Parathyroid adenoma (tissue), 2 donors: ENCODE measurements around the gene VAPA.

ENCODE experiments used
- H2AFZ ChIP-seq: fragments of 300-600 bp; sonication (generic); one replicate; pipeline ENCODE4 v1.7.0; 2017; ENCODE audit warnings: antibody characterized with exemption, mild to moderate bottlenecking
- H3K27ac ChIP-seq: fragments of 300-600 bp; sonication (generic); one replicate; pipeline ENCODE4 v1.7.0; 2017
- H3K27me3 ChIP-seq: fragments of 300-600 bp; sonication (generic); one replicate; pipeline ENCODE4 v1.7.0; 2017; ENCODE audit warnings: low read length; ENCODE audit not compliant: control insufficient read depth, insufficient read depth
- H3K36me3 ChIP-seq: fragments of 300-600 bp; sonication (generic); one replicate; pipeline ENCODE4 v1.7.0; 2017; ENCODE audit warnings: low read length; ENCODE audit not compliant: control insufficient read depth, insufficient read depth
- H3K4me1 ChIP-seq: fragments of 300-600 bp; sonication (generic); one replicate; pipeline ENCODE4 v1.7.0; 2017; ENCODE audit warnings: control low read depth
- H3K4me2 ChIP-seq: fragments of 300-600 bp; sonication (generic); one replicate; pipeline ENCODE4 v1.7.0; 2017; ENCODE audit warnings: low read length
- H3K4me3 ChIP-seq: fragments of 300-600 bp; sonication (generic); one replicate; pipeline ENCODE4 v1.7.0; 2017; ENCODE audit warnings: low read depth, low read length
- H3K79me2 ChIP-seq: fragments of 300-600 bp; sonication (generic); one replicate; pipeline ENCODE4 v1.7.0; 2017; ENCODE audit warnings: control low read depth
- H3K9ac ChIP-seq: fragments of 300-600 bp; sonication (generic); one replicate; pipeline ENCODE4 v1.7.0; 2017; ENCODE audit warnings: mild to moderate bottlenecking
- H3K9me3 ChIP-seq: fragments of 300-600 bp; sonication (generic); one replicate; pipeline ENCODE4 v1.7.0; 2017; ENCODE audit warnings: low read length; ENCODE audit not compliant: control insufficient read depth
- TF ChIP-seq, protein P1 (sequence below): fragments of 300-600 bp; sonication (generic); IDR thresholded peaks from one replicate; pipeline ENCODE4 v1.7.0; 2017; ENCODE audit warnings: antibody characterized with exemption, mild to moderate bottlenecking
- donor health status: primary hyperparathyroidism.

The VAPA gene

DNA sequence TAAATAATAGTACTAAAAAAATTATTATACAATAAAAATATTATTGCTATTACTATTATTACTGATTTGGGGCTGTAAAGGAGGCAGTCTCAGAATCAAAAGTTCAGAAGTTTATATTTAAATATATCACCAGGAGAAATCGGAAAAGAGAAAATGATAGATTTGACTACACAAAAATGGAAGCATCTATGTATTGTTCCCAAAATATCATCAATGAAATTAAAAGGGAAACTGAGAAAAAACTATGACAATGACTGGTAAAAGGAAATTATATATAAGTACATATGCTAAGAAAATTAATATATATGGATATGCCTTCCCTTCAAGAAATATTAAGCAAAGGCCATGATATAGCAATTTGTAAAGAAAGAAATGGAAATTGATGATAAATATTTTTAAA is 35.7 kb upstream of the VAPA start:
- no peak overlapping the region for H3K9ac ChIP-seq
- H3K36me3 ChIP-seq: no peaks in the 10 kb centered on the region
- no peaks in the 10 kb centered on the region for H3K4me1 ChIP-seq
- H3K4me2 ChIP-seq: no peak overlapping the region
- no peaks in the 10 kb centered on the region for H3K9me3 ChIP-seq
- H3K79me2 ChIP-seq: no peaks in the 10 kb centered on the region
- H3K4me3 ChIP-seq: no peak overlapping the region
- no peaks in the 10 kb centered on the region for H3K27me3 ChIP-seq
- TF ChIP-seq, protein P1, sequence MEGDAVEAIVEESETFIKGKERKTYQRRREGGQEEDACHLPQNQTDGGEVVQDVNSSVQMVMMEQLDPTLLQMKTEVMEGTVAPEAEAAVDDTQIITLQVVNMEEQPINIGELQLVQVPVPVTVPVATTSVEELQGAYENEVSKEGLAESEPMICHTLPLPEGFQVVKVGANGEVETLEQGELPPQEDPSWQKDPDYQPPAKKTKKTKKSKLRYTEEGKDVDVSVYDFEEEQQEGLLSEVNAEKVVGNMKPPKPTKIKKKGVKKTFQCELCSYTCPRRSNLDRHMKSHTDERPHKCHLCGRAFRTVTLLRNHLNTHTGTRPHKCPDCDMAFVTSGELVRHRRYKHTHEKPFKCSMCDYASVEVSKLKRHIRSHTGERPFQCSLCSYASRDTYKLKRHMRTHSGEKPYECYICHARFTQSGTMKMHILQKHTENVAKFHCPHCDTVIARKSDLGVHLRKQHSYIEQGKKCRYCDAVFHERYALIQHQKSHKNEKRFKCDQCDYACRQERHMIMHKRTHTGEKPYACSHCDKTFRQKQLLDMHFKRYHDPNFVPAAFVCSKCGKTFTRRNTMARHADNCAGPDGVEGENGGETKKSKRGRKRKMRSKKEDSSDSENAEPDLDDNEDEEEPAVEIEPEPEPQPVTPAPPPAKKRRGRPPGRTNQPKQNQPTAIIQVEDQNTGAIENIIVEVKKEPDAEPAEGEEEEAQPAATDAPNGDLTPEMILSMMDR: no peak
- no peak overlapping the region for H3K27ac ChIP-seq
- no peak overlapping the region for H2AFZ ChIP-seq

DNA sequence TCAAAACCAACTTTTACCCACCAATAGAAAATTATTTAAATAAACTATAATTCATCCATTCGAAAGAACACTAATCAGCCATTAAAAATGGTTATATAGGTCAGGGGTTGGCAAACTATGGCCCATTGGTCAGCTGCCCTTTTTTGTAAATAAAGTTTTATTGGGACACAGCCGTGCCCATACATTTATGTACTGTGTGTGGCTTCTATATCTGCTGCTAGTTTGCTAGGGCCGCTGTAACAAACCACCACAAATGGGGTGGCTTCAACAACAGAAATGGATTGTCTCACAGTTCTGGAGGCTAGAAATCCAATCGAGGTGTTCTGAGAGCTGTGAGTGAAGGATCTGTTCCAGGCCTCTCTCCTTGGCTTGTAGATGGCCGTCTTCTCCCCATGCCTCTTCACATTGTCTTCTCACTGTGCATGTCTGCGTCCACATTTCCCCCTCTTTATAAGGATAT is 35.0 kb upstream of the VAPA start:
- Histone ChIP-seq H3K36me3 (no peaks in the 10 kb centered on the region), H3K9me3 (no peaks in the 10 kb centered on the region), H2AFZ (no peak overlapping the region), H3K27ac (no peak overlapping the region), H3K79me2 (no peaks in the 10 kb centered on the region), H3K27me3 (no peaks in the 10 kb centered on the region), H3K9ac (no peak overlapping the region), H3K4me1 (no peaks in the 10 kb centered on the region), H3K4me3 (no peak overlapping the region), H3K4me2 (no peak overlapping the region)
- TF ChIP-seq, protein P1: no peak

DNA sequence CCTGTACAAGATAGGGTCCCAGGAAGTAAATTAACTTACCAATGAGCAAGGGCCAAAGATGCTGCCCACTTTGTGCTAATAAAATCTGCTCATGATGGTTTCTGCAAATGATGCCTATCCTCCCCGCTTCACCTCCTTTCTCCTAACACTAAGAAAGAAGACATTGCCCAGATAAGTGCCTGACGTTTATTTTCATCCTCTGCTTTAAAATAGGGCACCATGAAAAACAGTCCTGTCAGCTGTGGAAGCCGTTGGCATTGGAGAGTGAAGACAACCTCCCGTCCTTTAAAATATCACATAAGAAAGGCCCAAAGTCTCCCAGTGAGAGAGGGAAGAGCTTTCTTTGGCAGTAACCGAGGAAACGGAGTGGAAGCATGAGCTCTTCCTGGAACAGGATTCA is 29.7 kb upstream of the VAPA start:
- H3K27ac ChIP-seq: no peak overlapping the region

DNA sequence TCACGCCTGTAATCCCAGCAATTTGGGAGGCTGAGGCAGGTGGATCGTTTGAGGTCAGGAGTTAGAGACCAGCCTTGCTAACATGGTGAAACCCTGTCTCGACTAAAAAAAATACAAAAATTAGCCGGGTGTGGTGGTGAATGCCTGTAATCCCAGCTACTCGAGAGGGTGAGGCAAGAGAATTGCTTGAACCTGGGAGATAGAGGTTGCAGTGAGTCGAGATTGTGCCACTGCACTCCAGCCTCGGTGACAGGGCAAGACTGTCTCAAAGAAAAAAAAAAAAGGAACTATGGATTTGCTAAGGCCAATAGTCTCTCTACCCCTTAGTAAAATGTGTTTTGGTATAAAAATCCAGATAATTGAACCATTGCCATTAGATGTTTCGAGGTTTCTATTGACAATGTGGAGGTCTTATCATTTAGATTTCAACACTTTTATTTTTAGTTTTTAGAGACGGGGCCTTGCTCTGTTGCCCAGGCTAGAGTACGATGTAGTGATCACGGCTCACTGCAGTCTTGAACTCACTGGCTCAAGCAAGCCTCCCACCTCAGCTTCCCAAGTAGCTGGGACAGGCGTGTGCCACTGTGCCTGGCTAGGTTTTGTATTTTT is 29.2 kb upstream of the VAPA start:
- Histone ChIP-seq H3K27ac (no peak overlapping the region), H3K9me3 (no peaks in the 10 kb centered on the region)
- TF ChIP-seq, protein P1: no peak

More for the DNA sequence above, 29.7 kb upstream of the VAPA start:
- Histone ChIP-seq H3K36me3 (no peaks in the 10 kb centered on the region), H2AFZ (no peak overlapping the region), H3K9ac (no peak overlapping the region), H3K9me3 (no peaks in the 10 kb centered on the region), H3K4me1 (no peaks in the 10 kb centered on the region), H3K4me3 (no peak overlapping the region), H3K27me3 (no peaks in the 10 kb centered on the region), H3K4me2 (no peak overlapping the region), H3K79me2 (no peaks in the 10 kb centered on the region)
- TF ChIP-seq, protein P1: no peak

More for the DNA sequence above, 29.2 kb upstream of the VAPA start:
- Histone ChIP-seq H3K27me3 (no peaks in the 10 kb centered on the region), H2AFZ (no peak overlapping the region), H3K36me3 (no peaks in the 10 kb centered on the region), H3K4me2 (no peak overlapping the region), H3K4me3 (no peak overlapping the region), H3K79me2 (no peaks in the 10 kb centered on the region), H3K4me1 (no peaks in the 10 kb centered on the region), H3K9ac (no peak overlapping the region)
